Measurements from ENCODE around the gene POU3F4. TPM values are rescaled to one million over a fixed set of nuclear protein-coding genes. Genes with fewer than 3 reads are reported as not detected.

POU3F4 gene
- total RNA-seq, 4 donors from 2014 or later: 0.25 TPM; not detected in 3

DNA sequence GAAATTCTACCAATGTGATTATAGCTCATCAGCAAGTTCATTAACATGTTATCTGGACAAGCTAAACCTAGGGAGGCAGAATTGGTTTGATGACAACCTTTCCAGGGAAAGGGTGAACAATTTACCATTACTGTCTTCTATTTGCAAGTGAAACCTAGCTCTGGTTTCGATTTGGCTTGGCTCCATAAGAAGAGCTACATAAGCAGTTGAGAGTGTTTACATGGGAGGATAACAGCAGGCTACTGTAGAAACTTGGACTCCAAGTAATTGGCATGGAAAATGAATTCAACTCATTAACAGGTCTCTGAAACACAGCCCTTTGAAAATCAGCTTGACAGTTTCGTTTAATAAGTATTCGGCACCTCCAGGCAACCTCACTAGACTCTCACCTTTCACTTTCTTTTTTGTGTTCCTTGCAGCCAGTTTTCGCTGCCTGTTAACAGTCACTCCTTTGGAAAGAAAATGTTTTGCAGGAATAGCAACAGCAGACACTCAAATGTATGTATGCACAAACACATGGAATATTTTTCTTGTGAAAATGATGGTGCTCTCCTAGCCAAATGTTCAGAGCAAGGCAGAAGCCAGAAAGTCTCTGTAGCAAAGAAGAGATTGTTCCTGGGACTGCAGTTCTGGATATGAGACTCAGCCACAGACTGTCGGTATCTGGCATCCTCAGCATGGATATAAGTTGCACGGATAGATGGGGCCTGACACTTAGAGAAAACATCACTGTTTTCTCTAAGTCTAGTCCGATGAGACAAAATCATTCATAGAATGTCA lies 27.5 kb downstream of the POU3F4 start:
- WGBS, 2 donors: 47 to 51% methylated on average over 7 of the region's 7 CpGs
- TF ChIP-seq, protein P1, sequence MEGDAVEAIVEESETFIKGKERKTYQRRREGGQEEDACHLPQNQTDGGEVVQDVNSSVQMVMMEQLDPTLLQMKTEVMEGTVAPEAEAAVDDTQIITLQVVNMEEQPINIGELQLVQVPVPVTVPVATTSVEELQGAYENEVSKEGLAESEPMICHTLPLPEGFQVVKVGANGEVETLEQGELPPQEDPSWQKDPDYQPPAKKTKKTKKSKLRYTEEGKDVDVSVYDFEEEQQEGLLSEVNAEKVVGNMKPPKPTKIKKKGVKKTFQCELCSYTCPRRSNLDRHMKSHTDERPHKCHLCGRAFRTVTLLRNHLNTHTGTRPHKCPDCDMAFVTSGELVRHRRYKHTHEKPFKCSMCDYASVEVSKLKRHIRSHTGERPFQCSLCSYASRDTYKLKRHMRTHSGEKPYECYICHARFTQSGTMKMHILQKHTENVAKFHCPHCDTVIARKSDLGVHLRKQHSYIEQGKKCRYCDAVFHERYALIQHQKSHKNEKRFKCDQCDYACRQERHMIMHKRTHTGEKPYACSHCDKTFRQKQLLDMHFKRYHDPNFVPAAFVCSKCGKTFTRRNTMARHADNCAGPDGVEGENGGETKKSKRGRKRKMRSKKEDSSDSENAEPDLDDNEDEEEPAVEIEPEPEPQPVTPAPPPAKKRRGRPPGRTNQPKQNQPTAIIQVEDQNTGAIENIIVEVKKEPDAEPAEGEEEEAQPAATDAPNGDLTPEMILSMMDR (IDR thresholded peaks at IDR 0.05): no peak
- no peak for TF ChIP-seq POLR2A (IDR thresholded peaks at IDR 0.05)
- intact Hi-C loops (cut with DNase I): no loop called here
- no peaks in the 10 kb centered on the region for H3K36me3 ChIP-seq
- no peaks in the 10 kb centered on the region for H3K9me3 ChIP-seq
- H3K27me3 ChIP-seq: no peaks in the 10 kb centered on the region
- no peak overlapping the region for H3K4me3 ChIP-seq (replicated peaks in 1 of 3)
- H3K27ac ChIP-seq: no peak overlapping the region
- DNase-seq: no peak
- peaks cover 3 to 6% of the 10 kb centered on the region in 2 donors for H3K4me1 ChIP-seq
